ENCODE measurements around the gene PGA4.
"Not testable (repeated sequence)": the region's sequence is repeated elsewhere in the genome, so short reads cannot be mapped to it uniquely, and the experiment has no call there.

PGA4 gene

GRCh38 chr11:61204502-61205059 lies 17.6 kb upstream of the PGA4 start:
- DNase-seq (ENCODE audit: low spot score): not testable (repeated sequence)

- DNase-seq (ENCODE audit: low spot score): not testable (repeated sequence)
Measured at GRCh38 chr11:61207636-61208310, 14.4 kb upstream of the PGA4 start.

- not testable (repeated sequence) for DNase-seq (ENCODE audit: low spot score)
Measured at GRCh38 chr11:61210629-61211028, 11.5 kb upstream of the PGA4 start.

- not testable (repeated sequence) for DNase-seq (ENCODE audit: low spot score)
Measured at GRCh38 chr11:61211327-61211952, 10.7 kb upstream of the PGA4 start.

- DNase-seq (ENCODE audit: low spot score): not testable (repeated sequence)
Measured at GRCh38 chr11:61212202-61212601, 9.9 kb upstream of the PGA4 start.

- DNase-seq (ENCODE audit: low spot score): not testable (repeated sequence)
Measured at GRCh38 chr11:61213711-61214324, 8.3 kb upstream of the PGA4 start.

- DNase-seq (ENCODE audit: low spot score): not testable (repeated sequence)
Measured at GRCh38 chr11:61218306-61218705, 3.8 kb upstream of the PGA4 start.

GRCh38 chr11:61219016-61219415 lies 3.1 kb upstream of the PGA4 start:
- not testable (repeated sequence) for DNase-seq (ENCODE audit: low spot score)

- DNase-seq (ENCODE audit: low spot score): not testable (repeated sequence)
Measured at GRCh38 chr11:61222692-61223091, 545 bp downstream of the PGA4 start.

- not testable (repeated sequence) for DNase-seq (ENCODE audit: low spot score)
Measured at GRCh38 chr11:61226457-61227137, 4.5 kb downstream of the PGA4 start.

GRCh38 chr11:61229458-61229857 lies 7.3 kb downstream of the PGA4 start:
- not testable (repeated sequence) for DNase-seq (ENCODE audit: low spot score)

- DNase-seq (ENCODE audit: low spot score): not testable (repeated sequence)
Measured at GRCh38 chr11:61231033-61231432, 8.9 kb downstream of the PGA4 start.

- DNase-seq (ENCODE audit: low spot score): not testable (repeated sequence)
Measured at GRCh38 chr11:61231585-61231984, 9.4 kb downstream of the PGA4 start.

- DNase-seq (ENCODE audit: low spot score): not testable (repeated sequence)
Measured at GRCh38 chr11:61232548-61233145, 10.5 kb downstream of the PGA4 start.

- not testable (repeated sequence) for DNase-seq (ENCODE audit: low spot score)
Measured at GRCh38 chr11:61237130-61237529, 15.0 kb downstream of the PGA4 start.

GRCh38 chr11:61240288-61240687 lies 18.1 kb downstream of the PGA4 start:
- DNase-seq (ENCODE audit: low spot score): not testable (repeated sequence)

GRCh38 chr11:61240875-61241274 lies 18.7 kb downstream of the PGA4 start, which contains the start of gene PGA5:
Gene PGA5, plus strand, starts transcription at chr11:61241175. Its CDS starts 52 bp downstream, at chr11:61241227.
- DNase-seq (ENCODE audit: low spot score): not testable (repeated sequence)

- not testable (repeated sequence) for DNase-seq (ENCODE audit: low spot score)
Measured at GRCh38 chr11:61241526-61241925, 19.4 kb downstream of the PGA4 start.

GRCh38 chr11:61245284-61245964 lies 23.3 kb downstream of the PGA4 start:
- not testable (repeated sequence) for DNase-seq (ENCODE audit: low spot score)

- DNase-seq (ENCODE audit: low spot score): not testable (repeated sequence)
Measured at GRCh38 chr11:61248071-61248470, 25.9 kb downstream of the PGA4 start.

GRCh38 chr11:61249201-61249600 lies 27.1 kb downstream of the PGA4 start:
- not testable (repeated sequence) for DNase-seq (ENCODE audit: low spot score)
